GM08714 (cell line): ENCODE results near the gene CDYL2.

Experiments
- H3K4me3 ChIP-seq: fragments of 200-500 bp; sonication (Bioruptor generic); 2 replicates; pipeline ENCODE4 v1.5.1; 2014; ENCODE audit warnings: mild to moderate bottlenecking, low read length, inconsistent platforms
- ZNF274 ChIP-seq: IDR thresholded peaks from 2 replicates; pipeline ENCODE4 v1.6.1; 2012; ENCODE audit warnings: mild to moderate bottlenecking, low read depth, low read length

CDYL2 gene

GRCh38 chr16:80557037-80557436 lies 247.4 kb downstream of the CDYL2 start:
- TF ChIP-seq ZNF274 = no peak
- no peak overlapping the region for H3K4me3 ChIP-seq

- TF ChIP-seq ZNF274 = no peak
- H3K4me3 ChIP-seq = no peak overlapping the region
These were observed 247.9 kb downstream of the CDYL2 start for GRCh38 chr16:80556481-80556880.

GRCh38 chr16:80554033-80554432 lies 250.4 kb downstream of the CDYL2 start:
- no peak for TF ChIP-seq ZNF274

GRCh38 chr16:80552277-80552676 lies 252.1 kb downstream of the CDYL2 start:
- no peak overlapping the region for H3K4me3 ChIP-seq
- no peak for TF ChIP-seq ZNF274

More at GRCh38 chr16:80554033-80554432, 250.4 kb downstream of the CDYL2 start:
- H3K4me3 ChIP-seq = no peak overlapping the region
